H4 (cell line): ENCODE data around the gene MXRA8. TPM values are rescaled to one million over a fixed set of nuclear protein-coding genes. Genes with fewer than 3 reads are reported as not detected.

Experiments
- DNase-seq: peaks from one replicate; pipeline ENCODE4 v3.0.0-alpha.2; 2015; ENCODE audit warnings: low spot score
- total RNA-seq: library from RNA; depleted of rRNA; stranded (reverse); fragments of >200 nt; shearing (Covaris generic); gene quantifications from 2 replicates; pipeline ENCODE4 v1.2.3, GENCODE V29; 2014; rRNA removed

The MXRA8 gene
- total RNA-seq, 1 experiment from 2014 or later = 41.2 TPM

GRCh38 chr1:1307261-1307922 is 51.0 kb downstream of the MXRA8 start:
- no peak for DNase-seq

- no peak for DNase-seq
These were observed 51.6 kb downstream of the MXRA8 start for GRCh38 chr1:1306661-1307260.

- no peak for DNase-seq
These were observed 52.2 kb downstream of the MXRA8 start for GRCh38 chr1:1306070-1306660.

- DNase-seq = peak; percentile 87
These were observed 52.9 kb downstream of the MXRA8 start for GRCh38 chr1:1305300-1306069.

GRCh38 chr1:1304331-1305299 is 53.7 kb downstream of the MXRA8 start:
- peak; percentile 71 for DNase-seq

- DNase-seq = no peak
These were observed 54.6 kb downstream of the MXRA8 start for GRCh38 chr1:1303736-1304135.

GRCh38 chr1:1302951-1303509 is 55.3 kb downstream of the MXRA8 start:
- no peak for DNase-seq

Other genes with a start within 250 kb of the MXRA8 start
- gene C1orf159, start 242.5 kb downstream of the MXRA8 start, total RNA-seq = 11.8 and 16.4 TPM in 2 replicates
- gene TTLL10, start 184.7 kb downstream of the MXRA8 start, total RNA-seq = not detected in 2 replicates
- gene TNFRSF18, start 152.0 kb downstream of the MXRA8 start, total RNA-seq = not detected in 2 replicates
- gene TNFRSF4, start 144.4 kb downstream of the MXRA8 start, total RNA-seq = not detected in 2 replicates
- 101 and 116 TPM in 2 replicates for gene SDF4, start 126.6 kb downstream of the MXRA8 start, total RNA-seq
- gene B3GALT6, start 126.3 kb downstream of the MXRA8 start, total RNA-seq = 20.5 and 29.6 TPM in 2 replicates
- 0.21 TPM in 1 of 2 replicates, not detected in the other for gene C1QTNF12, start 111.8 kb downstream of the MXRA8 start, total RNA-seq
- gene UBE2J2, start 84.7 kb downstream of the MXRA8 start, total RNA-seq = 52.7 and 66.5 TPM in 2 replicates
- 0.53 and 1.9 TPM in 2 replicates for gene SCNN1D, start 78.1 kb downstream of the MXRA8 start, total RNA-seq
- 10.6 and 16.6 TPM in 2 replicates for gene ACAP3, start 50.6 kb downstream of the MXRA8 start, total RNA-seq
- gene PUSL1, start 50.0 kb downstream of the MXRA8 start, total RNA-seq = 24.7 and 29.3 TPM in 2 replicates
- gene INTS11, start 33.9 kb downstream of the MXRA8 start, total RNA-seq = 76.9 and 88.3 TPM in 2 replicates
- gene CPTP, start 33.8 kb downstream of the MXRA8 start, total RNA-seq = 12.0 and 18.5 TPM in 2 replicates
- not detected in 2 replicates for gene TAS1R3, start 27.3 kb downstream of the MXRA8 start, total RNA-seq
- gene DVL1, start 9.1 kb downstream of the MXRA8 start, total RNA-seq = 11.7 and 33.3 TPM in 2 replicates
- 162 and 168 TPM in 2 replicates for gene AURKAIP1, start 16.7 kb upstream of the MXRA8 start, total RNA-seq
- gene CCNL2, start 40.8 kb upstream of the MXRA8 start, total RNA-seq = 46.0 and 49.4 TPM in 2 replicates
- 243 and 264 TPM in 2 replicates for gene MRPL20, start 48.7 kb upstream of the MXRA8 start, total RNA-seq
- not detected in 2 replicates for gene ANKRD65, start 62.7 kb upstream of the MXRA8 start, total RNA-seq
- 0.04 TPM in 1 of 2 replicates, not detected in the other for gene VWA1, start 77.1 kb upstream of the MXRA8 start, total RNA-seq
- gene ATAD3C, start 91.1 kb upstream of the MXRA8 start, total RNA-seq = not detected in 2 replicates
- gene ATAD3B, start 113.2 kb upstream of the MXRA8 start, total RNA-seq = 4.4 and 5.7 TPM in 2 replicates
- 20.9 and 30.3 TPM in 2 replicates for gene ATAD3A, start 153.6 kb upstream of the MXRA8 start, total RNA-seq
- not detected in 2 replicates for gene TMEM240, start 182.1 kb upstream of the MXRA8 start, total RNA-seq
- 83.4 and 130 TPM in 2 replicates for gene SSU72, start 216.3 kb upstream of the MXRA8 start, total RNA-seq
- gene FNDC10, start 241.6 kb upstream of the MXRA8 start, total RNA-seq = 0.85 and 1.2 TPM in 2 replicates